ENCODE results near the gene CASP8. TPM values are rescaled to one million over a fixed set of nuclear protein-coding genes. Genes with fewer than 3 reads are reported as not detected.

Gene CASP8
- polyA plus RNA-seq, 1 donor from 2014 or later: not detected

DNA sequence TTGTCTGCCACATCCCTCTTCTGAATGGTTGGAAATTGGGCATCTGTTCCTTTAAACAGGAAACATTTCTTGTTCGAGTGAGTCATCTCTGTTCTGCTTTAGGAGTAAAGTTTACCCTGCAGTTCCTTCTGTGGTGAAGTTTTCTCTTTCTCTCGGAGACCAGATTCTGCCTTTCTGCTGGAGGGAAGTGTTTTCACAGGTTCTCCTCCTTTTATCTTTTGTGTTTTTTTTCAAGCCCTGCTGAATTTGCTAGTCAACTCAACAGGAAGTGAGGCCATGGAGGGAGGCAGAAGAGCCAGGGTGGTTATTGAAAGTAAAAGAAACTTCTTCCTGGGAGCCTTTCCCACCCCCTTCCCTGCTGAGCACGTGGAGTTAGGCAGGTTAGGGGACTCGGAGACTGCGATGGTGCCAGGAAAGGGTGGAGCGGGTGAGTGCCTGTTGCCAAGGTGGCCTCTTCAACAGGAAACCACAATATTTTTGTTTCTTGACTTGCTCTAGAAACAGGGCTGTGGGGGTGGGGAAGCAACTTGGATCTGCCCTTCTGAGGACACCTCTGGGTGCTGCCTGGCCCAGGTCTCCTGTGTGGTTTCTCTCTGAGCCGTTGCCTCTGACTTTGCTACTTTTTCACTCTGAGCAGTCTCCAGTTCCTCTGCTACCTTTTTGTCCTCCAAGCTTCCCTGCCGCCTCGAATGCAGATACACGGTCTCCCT, 2.2 kb upstream of the CASP8 start:
- TF ChIP-seq, protein P1, sequence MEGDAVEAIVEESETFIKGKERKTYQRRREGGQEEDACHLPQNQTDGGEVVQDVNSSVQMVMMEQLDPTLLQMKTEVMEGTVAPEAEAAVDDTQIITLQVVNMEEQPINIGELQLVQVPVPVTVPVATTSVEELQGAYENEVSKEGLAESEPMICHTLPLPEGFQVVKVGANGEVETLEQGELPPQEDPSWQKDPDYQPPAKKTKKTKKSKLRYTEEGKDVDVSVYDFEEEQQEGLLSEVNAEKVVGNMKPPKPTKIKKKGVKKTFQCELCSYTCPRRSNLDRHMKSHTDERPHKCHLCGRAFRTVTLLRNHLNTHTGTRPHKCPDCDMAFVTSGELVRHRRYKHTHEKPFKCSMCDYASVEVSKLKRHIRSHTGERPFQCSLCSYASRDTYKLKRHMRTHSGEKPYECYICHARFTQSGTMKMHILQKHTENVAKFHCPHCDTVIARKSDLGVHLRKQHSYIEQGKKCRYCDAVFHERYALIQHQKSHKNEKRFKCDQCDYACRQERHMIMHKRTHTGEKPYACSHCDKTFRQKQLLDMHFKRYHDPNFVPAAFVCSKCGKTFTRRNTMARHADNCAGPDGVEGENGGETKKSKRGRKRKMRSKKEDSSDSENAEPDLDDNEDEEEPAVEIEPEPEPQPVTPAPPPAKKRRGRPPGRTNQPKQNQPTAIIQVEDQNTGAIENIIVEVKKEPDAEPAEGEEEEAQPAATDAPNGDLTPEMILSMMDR (IDR thresholded peaks at IDR 0.05; ENCODE audit: poor library complexity, severe bottlenecking): no peak
- TF ChIP-seq TAF1 (IDR thresholded peaks at IDR 0.05; ENCODE audit: low read depth) (no peak), POLR2AphosphoS5 (IDR thresholded peaks at IDR 0.05) (no peak)
- Histone ChIP-seq H3K4me2 (ENCODE audit: low read length) (no peak overlapping the region), H3K79me2 (replicated peaks; ENCODE audit: insufficient read depth, low read length) (no peaks in the 10 kb centered on the region), H3K9me2 (ENCODE audit: insufficient read depth, low read length) (no peaks in the 10 kb centered on the region), H3K9ac (ENCODE audit: low read length) (no peak overlapping the region), H3K9me3 (ENCODE audit: low read length) (no peaks in the 10 kb centered on the region), H3F3A (ENCODE audit: insufficient read depth, low read length, poor library complexity, severe bottlenecking) (no peaks in the 10 kb centered on the region), H3K4me3 (ENCODE audit: low read length) (no peak overlapping the region), H3K27ac (ENCODE audit: low read length) (no peak overlapping the region), H4K20me1 (ENCODE audit: insufficient read depth) (no peaks in the 10 kb centered on the region), H3K36me3 (ENCODE audit: insufficient read depth, low read length) (no peaks in the 10 kb centered on the region), H2AFZ (ENCODE audit: low read depth, low read length) (no peak overlapping the region), H3K27me3 (ENCODE audit: insufficient read depth, low read depth, low read length) (no peaks in the 10 kb centered on the region)

DNA sequence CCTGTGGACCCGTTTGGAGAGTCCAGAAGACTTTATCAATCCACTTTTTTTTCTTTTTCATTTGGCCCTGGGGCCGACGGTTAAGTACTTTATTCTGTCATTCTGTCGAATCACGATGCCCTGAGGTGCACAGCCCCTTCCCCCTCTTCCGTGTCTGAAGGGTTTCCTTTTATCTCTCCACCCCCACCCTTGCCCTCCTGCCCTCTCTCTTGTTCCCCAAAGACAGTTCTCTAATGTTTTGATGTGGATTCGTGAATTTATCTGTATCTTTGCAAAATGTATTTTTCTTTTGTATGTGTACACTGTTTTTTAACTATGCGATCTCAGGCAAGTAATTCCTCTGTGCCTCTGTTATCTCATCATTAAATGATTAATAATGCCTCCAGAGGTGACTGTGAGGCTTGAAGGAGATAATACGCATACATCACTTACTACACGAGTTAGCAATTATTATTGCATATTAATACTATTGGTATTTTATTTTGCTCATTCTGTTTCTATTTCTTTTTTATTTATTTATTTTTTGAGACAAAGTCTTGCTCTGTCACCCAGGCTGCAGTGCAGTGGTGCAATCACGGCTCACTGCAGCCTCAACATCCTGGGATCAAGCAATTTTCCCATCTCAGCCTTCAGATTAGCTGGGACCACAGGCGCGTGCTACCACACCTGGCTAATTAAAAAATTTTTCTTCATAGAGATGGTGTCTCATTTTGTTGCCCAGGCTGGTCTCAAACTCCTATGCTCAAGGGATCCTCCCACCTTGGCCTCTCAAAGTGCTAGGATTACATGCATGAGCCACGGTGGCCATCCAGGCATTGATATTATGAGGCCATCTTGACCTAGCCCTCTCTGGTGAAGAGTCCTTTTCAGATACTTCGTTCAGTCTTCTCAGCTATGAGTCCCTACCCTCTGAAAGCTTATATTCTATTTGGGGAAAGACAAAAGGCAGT, 1.4 kb upstream of the CASP8 start:
- no peaks in the 10 kb centered on the region for H3F3A ChIP-seq (ENCODE audit: insufficient read depth, low read length, poor library complexity, severe bottlenecking)
- no peaks in the 10 kb centered on the region for H3K79me2 ChIP-seq (replicated peaks; ENCODE audit: insufficient read depth, low read length)
- H3K9ac ChIP-seq (ENCODE audit: low read length): no peak overlapping the region
- H3K9me2 ChIP-seq (ENCODE audit: insufficient read depth, low read length): no peaks in the 10 kb centered on the region
- H4K20me1 ChIP-seq (ENCODE audit: insufficient read depth): no peaks in the 10 kb centered on the region
- H3K4me2 ChIP-seq (ENCODE audit: low read length): no peak overlapping the region
- H3K4me3 ChIP-seq (ENCODE audit: low read length): no peak overlapping the region
- no peak overlapping the region for H2AFZ ChIP-seq (ENCODE audit: low read depth, low read length)
- TF ChIP-seq, protein P1 (IDR thresholded peaks at IDR 0.05; ENCODE audit: poor library complexity, severe bottlenecking): no peak
- TF ChIP-seq, protein P2, sequence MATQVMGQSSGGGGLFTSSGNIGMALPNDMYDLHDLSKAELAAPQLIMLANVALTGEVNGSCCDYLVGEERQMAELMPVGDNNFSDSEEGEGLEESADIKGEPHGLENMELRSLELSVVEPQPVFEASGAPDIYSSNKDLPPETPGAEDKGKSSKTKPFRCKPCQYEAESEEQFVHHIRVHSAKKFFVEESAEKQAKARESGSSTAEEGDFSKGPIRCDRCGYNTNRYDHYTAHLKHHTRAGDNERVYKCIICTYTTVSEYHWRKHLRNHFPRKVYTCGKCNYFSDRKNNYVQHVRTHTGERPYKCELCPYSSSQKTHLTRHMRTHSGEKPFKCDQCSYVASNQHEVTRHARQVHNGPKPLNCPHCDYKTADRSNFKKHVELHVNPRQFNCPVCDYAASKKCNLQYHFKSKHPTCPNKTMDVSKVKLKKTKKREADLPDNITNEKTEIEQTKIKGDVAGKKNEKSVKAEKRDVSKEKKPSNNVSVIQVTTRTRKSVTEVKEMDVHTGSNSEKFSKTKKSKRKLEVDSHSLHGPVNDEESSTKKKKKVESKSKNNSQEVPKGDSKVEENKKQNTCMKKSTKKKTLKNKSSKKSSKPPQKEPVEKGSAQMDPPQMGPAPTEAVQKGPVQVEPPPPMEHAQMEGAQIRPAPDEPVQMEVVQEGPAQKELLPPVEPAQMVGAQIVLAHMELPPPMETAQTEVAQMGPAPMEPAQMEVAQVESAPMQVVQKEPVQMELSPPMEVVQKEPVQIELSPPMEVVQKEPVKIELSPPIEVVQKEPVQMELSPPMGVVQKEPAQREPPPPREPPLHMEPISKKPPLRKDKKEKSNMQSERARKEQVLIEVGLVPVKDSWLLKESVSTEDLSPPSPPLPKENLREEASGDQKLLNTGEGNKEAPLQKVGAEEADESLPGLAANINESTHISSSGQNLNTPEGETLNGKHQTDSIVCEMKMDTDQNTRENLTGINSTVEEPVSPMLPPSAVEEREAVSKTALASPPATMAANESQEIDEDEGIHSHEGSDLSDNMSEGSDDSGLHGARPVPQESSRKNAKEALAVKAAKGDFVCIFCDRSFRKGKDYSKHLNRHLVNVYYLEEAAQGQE (IDR thresholded peaks at IDR 0.05; ENCODE audit: borderline replicate concordance): no peak
- TF ChIP-seq EP300 (conservative IDR thresholded peaks at IDR 0.05; ENCODE audit: poor library complexity, severe bottlenecking): no peak
- TF ChIP-seq TAF1 (IDR thresholded peaks at IDR 0.05; ENCODE audit: low read depth): no peak
- no peak for TF ChIP-seq EZH2 (IDR thresholded peaks at IDR 0.05; ENCODE audit: borderline replicate concordance, insufficient read depth, low read length, poor library complexity, severe bottlenecking)
- TF ChIP-seq SMC3 (conservative IDR thresholded peaks at IDR 0.05; ENCODE audit: poor library complexity): no peak
- no peak for TF ChIP-seq MXI1 (conservative IDR thresholded peaks at IDR 0.05; ENCODE audit: poor library complexity, severe bottlenecking)
- no peak for TF ChIP-seq POLR2AphosphoS5 (IDR thresholded peaks at IDR 0.05)
- no peak for TF ChIP-seq RAD21 (conservative IDR thresholded peaks at IDR 0.05)
- no peaks in the 10 kb centered on the region for H3K27me3 ChIP-seq (ENCODE audit: insufficient read depth, low read depth, low read length)
- H3K9me3 ChIP-seq (ENCODE audit: low read length): no peaks in the 10 kb centered on the region
- no peak overlapping the region for H3K27ac ChIP-seq (ENCODE audit: low read length)
- no peaks in the 10 kb centered on the region for H3K36me3 ChIP-seq (ENCODE audit: insufficient read depth, low read length)

Data from neural cell (in vitro differentiated cells).